Stimulated activated naive CD8-positive, alpha-beta T cell treated with anti-CD3 and anti-CD28 coated beads, Interleukin-15, Interleukin-2, amounts not matched to agents 100 ng/mL and 50 ng/mL, for 24 hours (primary cell): ENCODE data around the gene PPFIA4.

Experiments used
- H3K27ac Mint-ChIP-seq: one replicate; pipeline ENCODE4 v1.8.0; 2021; ENCODE audit warnings: mild to moderate bottlenecking, mixed read lengths
- H3K27me3 Mint-ChIP-seq: one replicate; pipeline ENCODE4 v1.8.0; 2021; ENCODE audit warnings: mixed read lengths
- H3K36me3 Mint-ChIP-seq: one replicate; pipeline ENCODE4 v1.8.0; 2021; ENCODE audit warnings: low read depth, mixed read lengths
- H3K4me1 Mint-ChIP-seq: one replicate; pipeline ENCODE4 v1.8.0; 2021; ENCODE audit warnings: low read depth, mixed read lengths
- H3K4me3 Mint-ChIP-seq: one replicate; pipeline ENCODE4 v1.8.0; 2021; ENCODE audit warnings: mild to moderate bottlenecking, mixed read lengths
- H3K9me3 Mint-ChIP-seq: one replicate; pipeline ENCODE4 v1.8.0; 2021; ENCODE audit warnings: mixed read lengths

Gene PPFIA4

GRCh38 chr1:203033287-203033686 is 7.0 kb downstream of the PPFIA4 start:
- Mint-ChIP-seq H3K27ac (no peak overlapping the region), H3K36me3 (no peaks in the 10 kb centered on the region), H3K9me3 (no peaks in the 10 kb centered on the region), H3K4me1 (no peaks in the 10 kb centered on the region), H3K27me3 (no peaks in the 10 kb centered on the region), H3K4me3 (no peak overlapping the region)

- Mint-ChIP-seq H3K27ac (no peak overlapping the region), H3K4me1 (no peaks in the 10 kb centered on the region), H3K36me3 (no peaks in the 10 kb centered on the region), H3K27me3 (no peaks in the 10 kb centered on the region), H3K4me3 (no peak overlapping the region), H3K9me3 (no peaks in the 10 kb centered on the region)
Observed at GRCh38 chr1:203033917-203034316, 7.6 kb downstream of the PPFIA4 start.

- Mint-ChIP-seq H3K36me3 (peaks cover 4% of the 10 kb centered on the region), H3K4me3 (no peak overlapping the region), H3K9me3 (no peaks in the 10 kb centered on the region), H3K27ac (no peak overlapping the region), H3K27me3 (peaks cover 5% of the 10 kb centered on the region), H3K4me1 (peaks cover 5% of the 10 kb centered on the region)
Observed at GRCh38 chr1:203034422-203035110, 8.3 kb downstream of the PPFIA4 start.

GRCh38 chr1:203035111-203036000 is 9.1 kb downstream of the PPFIA4 start:
- H3K9me3 Mint-ChIP-seq, result no peaks in the 10 kb centered on the region
- no peak overlapping the region for H3K4me3 Mint-ChIP-seq
- peaks cover 5% of the 10 kb centered on the region for H3K27me3 Mint-ChIP-seq
- H3K36me3 Mint-ChIP-seq, result peaks cover 4% of the 10 kb centered on the region
- H3K27ac Mint-ChIP-seq, result no peak overlapping the region
- H3K4me1 Mint-ChIP-seq, result peaks cover 5% of the 10 kb centered on the region

- H3K27ac Mint-ChIP-seq, result no peak overlapping the region
- H3K4me3 Mint-ChIP-seq, result no peak overlapping the region
- peaks cover 4% of the 10 kb centered on the region for H3K36me3 Mint-ChIP-seq
- H3K4me1 Mint-ChIP-seq, result peaks cover 5% of the 10 kb centered on the region
- no peaks in the 10 kb centered on the region for H3K9me3 Mint-ChIP-seq
- peaks cover 5% of the 10 kb centered on the region for H3K27me3 Mint-ChIP-seq
Observed at GRCh38 chr1:203036135-203036534, 9.8 kb downstream of the PPFIA4 start.

- peaks cover 4% of the 10 kb centered on the region for H3K36me3 Mint-ChIP-seq
- peaks cover 5% of the 10 kb centered on the region for H3K4me1 Mint-ChIP-seq
- no peak overlapping the region for H3K4me3 Mint-ChIP-seq
- H3K27me3 Mint-ChIP-seq, result peaks cover 5% of the 10 kb centered on the region
- no peaks in the 10 kb centered on the region for H3K9me3 Mint-ChIP-seq
- H3K27ac Mint-ChIP-seq, result no peak overlapping the region
Observed at GRCh38 chr1:203036537-203036936, 10.2 kb downstream of the PPFIA4 start.

- no peaks in the 10 kb centered on the region for H3K9me3 Mint-ChIP-seq
- H3K27me3 Mint-ChIP-seq, result peaks cover 5% of the 10 kb centered on the region
- H3K36me3 Mint-ChIP-seq, result peaks cover 4% of the 10 kb centered on the region
- H3K4me3 Mint-ChIP-seq, result no peak overlapping the region
- no peak overlapping the region for H3K27ac Mint-ChIP-seq
- H3K4me1 Mint-ChIP-seq, result peaks cover 5% of the 10 kb centered on the region
Observed at GRCh38 chr1:203037509-203038190, 11.4 kb downstream of the PPFIA4 start.

- H3K9me3 Mint-ChIP-seq, result no peaks in the 10 kb centered on the region
- H3K27ac Mint-ChIP-seq, result no peak overlapping the region
- H3K27me3 Mint-ChIP-seq, result peaks cover 5% of the 10 kb centered on the region
- H3K36me3 Mint-ChIP-seq, result peaks cover 4% of the 10 kb centered on the region
- peaks cover 5% of the 10 kb centered on the region for H3K4me1 Mint-ChIP-seq
- H3K4me3 Mint-ChIP-seq, result no peak overlapping the region
Observed at GRCh38 chr1:203038217-203038741, 12.0 kb downstream of the PPFIA4 start.

- peaks cover 4% of the 10 kb centered on the region for H3K36me3 Mint-ChIP-seq
- H3K27ac Mint-ChIP-seq, result no peak overlapping the region
- peaks cover 5% of the 10 kb centered on the region for H3K27me3 Mint-ChIP-seq
Observed at GRCh38 chr1:203038891-203039608, 12.8 kb downstream of the PPFIA4 start.

GRCh38 chr1:203039609-203040512 is 13.6 kb downstream of the PPFIA4 start:
- Mint-ChIP-seq H3K27ac (no peak overlapping the region), H3K4me1 (peaks cover 5% of the 10 kb centered on the region), H3K27me3 (peaks cover 7% of the 10 kb centered on the region), H3K4me3 (no peak overlapping the region), H3K36me3 (peaks cover 4% of the 10 kb centered on the region), H3K9me3 (no peaks in the 10 kb centered on the region)

More at GRCh38 chr1:203038891-203039608, 12.8 kb downstream of the PPFIA4 start:
- Mint-ChIP-seq H3K4me3 (no peak overlapping the region), H3K4me1 (peaks cover 5% of the 10 kb centered on the region), H3K9me3 (no peaks in the 10 kb centered on the region)

GRCh38 chr1:203040513-203041275 is 14.4 kb downstream of the PPFIA4 start:
- peaks cover 4% of the 10 kb centered on the region for H3K36me3 Mint-ChIP-seq
- H3K9me3 Mint-ChIP-seq, result no peaks in the 10 kb centered on the region
- no peak overlapping the region for H3K4me3 Mint-ChIP-seq
- no peak overlapping the region for H3K27ac Mint-ChIP-seq
- H3K4me1 Mint-ChIP-seq, result peaks cover 5% of the 10 kb centered on the region
- peaks cover 9% of the 10 kb centered on the region for H3K27me3 Mint-ChIP-seq

- peaks cover 9% of the 10 kb centered on the region for H3K27me3 Mint-ChIP-seq
- H3K9me3 Mint-ChIP-seq, result no peaks in the 10 kb centered on the region
- H3K4me1 Mint-ChIP-seq, result peaks cover 5% of the 10 kb centered on the region
- H3K27ac Mint-ChIP-seq, result no peak overlapping the region
- no peak overlapping the region for H3K4me3 Mint-ChIP-seq
- peaks cover 4% of the 10 kb centered on the region for H3K36me3 Mint-ChIP-seq
Observed at GRCh38 chr1:203041351-203041932, 15.2 kb downstream of the PPFIA4 start.
